GM10266 (cell line): Measurements from ENCODE around the gene AZU1.

ENCODE experiments used
- DNase-seq: peaks from one replicate; pipeline ENCODE4 v3.0.0; 2012; ENCODE audit errors: extremely low spot score
- CTCF ChIP-seq: IDR thresholded peaks from 2 replicates; pipeline ENCODE4 v1.5.1; 2012; ENCODE audit warnings: mild to moderate bottlenecking, low read depth; ENCODE audit not compliant: control insufficient read depth, insufficient read depth; ENCODE audit errors: missing control alignments

The AZU1 gene

GRCh38 chr19:867855-868457, 40.3 kb downstream of the AZU1 start:
- TF ChIP-seq CTCF: no peak
- no peak for DNase-seq

GRCh38 chr19:868458-869244, 41.0 kb downstream of the AZU1 start:
- no peak for TF ChIP-seq CTCF
- DNase-seq: no peak

- DNase-seq: no peak
- TF ChIP-seq CTCF: no peak
These were observed 41.9 kb downstream of the AZU1 start for GRCh38 chr19:869245-870177.

- DNase-seq: no peak
- TF ChIP-seq CTCF: no peak
These were observed 42.7 kb downstream of the AZU1 start for GRCh38 chr19:870314-870713.

GRCh38 chr19:870963-871401, 43.3 kb downstream of the AZU1 start:
- DNase-seq: no peak

More at GRCh38 chr19:870963-871401, 43.3 kb downstream of the AZU1 start:
- no peak for TF ChIP-seq CTCF
